ENCODE measurements around the gene SLIT3. TPM values are rescaled to one million over a fixed set of nuclear protein-coding genes. Genes with fewer than 3 reads are reported as not detected.

The SLIT3 gene
- total and polyA plus RNA-seq, 2 experiments from 2014 or later = 0.59 to 0.71 TPM

GRCh38 chr5:168879929-168880328, 421.0 kb downstream of the SLIT3 start (continued):
- TF ChIP-seq ZNF462 (CRISPR knock-in tag; IDR thresholded peaks at IDR 0.05) = no peak

- Histone ChIP-seq H3K27me3 (ENCODE audit: insufficient read depth) (no peaks in the 10 kb centered on the region), H4K20me1 (replicated peaks; ENCODE audit: insufficient read depth) (no peaks in the 10 kb centered on the region)
- H3K4me1 Mint-ChIP-seq = peaks cover 48% of the 10 kb centered on the region
- TF ChIP-seq NANOG (IDR thresholded peaks at IDR 0.05; ENCODE audit: borderline replicate concordance) (no peak), ZNF114 (CRISPR knock-in tag; IDR thresholded peaks at IDR 0.05) (no peak), POLR2AphosphoS5 (IDR thresholded peaks at IDR 0.05; ENCODE audit: low read depth) (no peak), ZNF331 (CRISPR knock-in tag; IDR thresholded peaks at IDR 0.05; ENCODE audit: low read depth) (no peak), EZH2 (IDR thresholded peaks at IDR 0.05; ENCODE audit: low read depth, unreplicated experiment) (no peak), EZH2phosphoT487 (IDR thresholded peaks at IDR 0.05; ENCODE audit: unreplicated experiment) (no peak), ZNF462 (CRISPR knock-in tag; IDR thresholded peaks at IDR 0.05) (no peak)
- TF ChIP-seq, protein P1, sequence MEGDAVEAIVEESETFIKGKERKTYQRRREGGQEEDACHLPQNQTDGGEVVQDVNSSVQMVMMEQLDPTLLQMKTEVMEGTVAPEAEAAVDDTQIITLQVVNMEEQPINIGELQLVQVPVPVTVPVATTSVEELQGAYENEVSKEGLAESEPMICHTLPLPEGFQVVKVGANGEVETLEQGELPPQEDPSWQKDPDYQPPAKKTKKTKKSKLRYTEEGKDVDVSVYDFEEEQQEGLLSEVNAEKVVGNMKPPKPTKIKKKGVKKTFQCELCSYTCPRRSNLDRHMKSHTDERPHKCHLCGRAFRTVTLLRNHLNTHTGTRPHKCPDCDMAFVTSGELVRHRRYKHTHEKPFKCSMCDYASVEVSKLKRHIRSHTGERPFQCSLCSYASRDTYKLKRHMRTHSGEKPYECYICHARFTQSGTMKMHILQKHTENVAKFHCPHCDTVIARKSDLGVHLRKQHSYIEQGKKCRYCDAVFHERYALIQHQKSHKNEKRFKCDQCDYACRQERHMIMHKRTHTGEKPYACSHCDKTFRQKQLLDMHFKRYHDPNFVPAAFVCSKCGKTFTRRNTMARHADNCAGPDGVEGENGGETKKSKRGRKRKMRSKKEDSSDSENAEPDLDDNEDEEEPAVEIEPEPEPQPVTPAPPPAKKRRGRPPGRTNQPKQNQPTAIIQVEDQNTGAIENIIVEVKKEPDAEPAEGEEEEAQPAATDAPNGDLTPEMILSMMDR (conservative IDR thresholded peaks at IDR 0.05; ENCODE audit: low read depth in 2 of 2) = no peak
Measured at GRCh38 chr5:168879331-168879730, 421.6 kb downstream of the SLIT3 start.

More at GRCh38 chr5:168879331-168879730, 421.6 kb downstream of the SLIT3 start:
- H3K4me2 ChIP-seq = peak overlapping the region; percentile 38; the same call in 1 of the 2 replicates
- no peaks in the 10 kb centered on the region for H3K36me3 ChIP-seq (ENCODE audit: insufficient read depth)
- no peak overlapping the region for H2AFZ ChIP-seq
- no peaks in the 10 kb centered on the region for H3K79me2 ChIP-seq (replicated peaks; ENCODE audit: insufficient read depth)
- H3K4me3 Mint-ChIP-seq = no peak overlapping the region
- no peak for DNase-seq (ENCODE audit: low spot score)
- H3K27me3 Mint-ChIP-seq (ENCODE audit: insufficient read depth, low read depth, poor library complexity) = peaks cover 1% of the 10 kb centered on the region
- H3K27ac Mint-ChIP-seq = no peak overlapping the region
- no peaks in the 10 kb centered on the region for H3K9me2 ChIP-seq (ENCODE audit: insufficient read depth)
- no peak overlapping the region for H3K4me3 ChIP-seq
- no peak overlapping the region for H3K27ac ChIP-seq (ENCODE audit: low read depth)
- no peaks in the 10 kb centered on the region; the same call in 2 of the 3 replicates for H3K9me3 Mint-ChIP-seq
- no peak for ATAC-seq
- no peaks in the 10 kb centered on the region for H3K36me3 Mint-ChIP-seq (ENCODE audit: low read depth)
- H3K4me1 ChIP-seq (ENCODE audit: insufficient read depth) = peaks cover 20% of the 10 kb centered on the region
- H3F3A ChIP-seq (replicated peaks; ENCODE audit: low read depth) = no peaks in the 10 kb centered on the region

All from GM23338 (cell line).